Measurements from ENCODE around the gene LIF. TPM values are rescaled to one million over a fixed set of nuclear protein-coding genes. Genes with fewer than 3 reads are reported as not detected.
A peak's percentile ranks its signal among the peaks of the same experiment; 100 is the strongest.

The LIF gene
- total RNA-seq, 3 donors from 2014 or later (not counting 1 experiment from before 2014, with no cell fraction given) = 2.0 to 2.7 (median 2.6) TPM

GRCh38 chr22:30219668-30220278, 26.8 kb downstream of the LIF start:
- Mint-ChIP-seq H3K4me1 (peaks cover 59 to 62% of the 10 kb centered on the region in 2 donors), H3K4me3 (peak overlapping the region; percentile 86), H3K27ac (peak overlapping the region; percentile 87 to 93), H3K9me3 (no peaks in the 10 kb centered on the region), H3K36me3 (no peaks in the 10 kb centered on the region), H3K27me3 (ENCODE audit: low read depth in 2 of 2) (no peaks in the 10 kb centered on the region)
- Histone ChIP-seq H3K27ac (ENCODE audit: low read length) (peak overlapping the region; percentile 74), H3K4me3 (ENCODE audit: low read length) (no peak overlapping the region), H3K4me1 (ENCODE audit: control insufficient read depth, insufficient read depth, low read length) (peaks cover 64% of the 10 kb centered on the region), H3K9me3 (ENCODE audit: control insufficient read depth, insufficient read depth, low read length) (no peaks in the 10 kb centered on the region), H3K27me3 (ENCODE audit: control insufficient read depth, insufficient read depth, low read length) (no peaks in the 10 kb centered on the region), H3K36me3 (ENCODE audit: control insufficient read depth, insufficient read depth, low read length) (no peaks in the 10 kb centered on the region)
- ATAC-seq (peak in 1 of 3 donors; percentile 1), DNase-seq (no peak)
- no peak for TF ChIP-seq CTCF (IDR thresholded peaks at IDR 0.05)
- intact Hi-C loops (cut with micrococcal nuclease) = loop anchor here (2.0 to 5.0 kb wide), 2 partner anchors 32 to 47 kb away; partner anchors contain the start of gene OSM

- WGBS (ENCODE audit: insufficient coverage) = 97% methylated on average over 7 of the region's 8 CpGs
- no peak for TF ChIP-seq CTCF (IDR thresholded peaks at IDR 0.05)
- Histone ChIP-seq H3K4me1 (ENCODE audit: control insufficient read depth, insufficient read depth, low read length) (peaks cover 58% of the 10 kb centered on the region), H3K9me3 (ENCODE audit: control insufficient read depth, insufficient read depth, low read length) (no peaks in the 10 kb centered on the region), H3K4me3 (ENCODE audit: low read length) (no peak overlapping the region), H3K36me3 (ENCODE audit: control insufficient read depth, insufficient read depth, low read length) (no peaks in the 10 kb centered on the region), H3K27ac (ENCODE audit: low read length) (no peak overlapping the region), H3K27me3 (ENCODE audit: control insufficient read depth, insufficient read depth, low read length) (no peaks in the 10 kb centered on the region)
- no peaks in the 10 kb centered on the region for H3K36me3 Mint-ChIP-seq
- intact Hi-C loops (cut with micrococcal nuclease) = no loop called here
- peak overlapping the region in 1 of 2 donors; percentile 87 for H3K27ac Mint-ChIP-seq
- H3K4me3 Mint-ChIP-seq = no peak overlapping the region
- H3K27me3 Mint-ChIP-seq (ENCODE audit: low read depth in 2 of 2) = no peaks in the 10 kb centered on the region
- no peak for ATAC-seq
- peaks cover 55 to 56% of the 10 kb centered on the region in 2 donors for H3K4me1 Mint-ChIP-seq
- DNase-seq = no peak
- H3K9me3 Mint-ChIP-seq = no peaks in the 10 kb centered on the region
Observed at GRCh38 chr22:30219049-30219654, 27.4 kb downstream of the LIF start.

GRCh38 chr22:30217698-30218560, 28.6 kb downstream of the LIF start:
- peak overlapping the region in 1 of 2 donors; percentile 58 for H3K27ac Mint-ChIP-seq
- 97% methylated on average over 23 of the region's 23 CpGs for WGBS (ENCODE audit: insufficient coverage)
- H3K4me1 Mint-ChIP-seq = peaks cover 48 to 49% of the 10 kb centered on the region in 2 donors
- Histone ChIP-seq H3K4me1 (ENCODE audit: control insufficient read depth, insufficient read depth, low read length) (peaks cover 53% of the 10 kb centered on the region), H3K4me3 (ENCODE audit: low read length) (no peak overlapping the region), H3K27ac (ENCODE audit: low read length) (no peak overlapping the region), H3K27me3 (ENCODE audit: control insufficient read depth, insufficient read depth, low read length) (no peaks in the 10 kb centered on the region), H3K36me3 (ENCODE audit: control insufficient read depth, insufficient read depth, low read length) (no peaks in the 10 kb centered on the region), H3K9me3 (ENCODE audit: control insufficient read depth, insufficient read depth, low read length) (no peaks in the 10 kb centered on the region)
- TF ChIP-seq CTCF (IDR thresholded peaks at IDR 0.05) = no peak
- H3K36me3 Mint-ChIP-seq = no peaks in the 10 kb centered on the region
- H3K9me3 Mint-ChIP-seq = no peaks in the 10 kb centered on the region
- no peak overlapping the region for H3K4me3 Mint-ChIP-seq
- ATAC-seq (no peak), DNase-seq (no peak)
- intact Hi-C loops (cut with micrococcal nuclease) = no loop called here
- no peaks in the 10 kb centered on the region for H3K27me3 Mint-ChIP-seq (ENCODE audit: low read depth in 2 of 2)
